ENCODE measurements around the gene CLBA1.

The CLBA1 gene

DNA sequence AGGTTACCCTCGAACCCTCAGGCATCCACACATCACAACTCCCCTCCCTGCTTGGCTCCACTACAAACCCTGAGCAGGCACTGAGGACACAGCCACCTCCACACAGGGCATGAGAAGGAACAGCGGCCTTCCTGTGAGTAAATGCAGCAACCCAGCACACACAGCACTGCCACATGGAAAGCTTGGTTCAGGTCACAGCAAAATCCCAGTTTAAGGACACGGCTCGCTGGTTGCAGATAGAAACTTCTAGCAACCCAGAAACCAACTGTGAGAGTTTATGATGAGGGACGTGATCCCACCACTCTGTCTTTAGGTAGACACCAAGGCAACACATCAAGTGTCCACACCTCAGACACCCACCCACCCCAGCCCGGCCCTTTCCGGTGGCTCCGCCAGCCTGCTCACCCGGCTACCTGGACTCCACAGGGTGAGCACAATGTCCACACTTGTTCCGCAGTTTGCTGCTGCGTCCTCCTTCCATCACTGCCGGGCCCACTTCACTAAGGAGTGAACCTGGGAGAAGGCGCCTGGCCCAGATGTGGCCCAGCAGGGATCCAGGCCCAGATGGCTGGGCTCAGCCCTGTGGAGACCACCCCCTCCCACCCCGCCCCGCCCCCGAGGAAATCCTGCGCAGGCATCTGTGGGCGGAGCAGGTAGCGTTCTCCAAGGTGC is 22.1 kb downstream of the CLBA1 start:
- no peak overlapping the region for H3K18ac ChIP-seq (ENCODE audit: low read length)
- no CpG with 5 or more reads among the region's 19 CpGs for WGBS (ENCODE audit: extremely low coverage, insufficient coverage, low lambda C conversion rate)
- no peak overlapping the region for H3K27ac ChIP-seq (ENCODE audit: low read depth, low read length)

DNA sequence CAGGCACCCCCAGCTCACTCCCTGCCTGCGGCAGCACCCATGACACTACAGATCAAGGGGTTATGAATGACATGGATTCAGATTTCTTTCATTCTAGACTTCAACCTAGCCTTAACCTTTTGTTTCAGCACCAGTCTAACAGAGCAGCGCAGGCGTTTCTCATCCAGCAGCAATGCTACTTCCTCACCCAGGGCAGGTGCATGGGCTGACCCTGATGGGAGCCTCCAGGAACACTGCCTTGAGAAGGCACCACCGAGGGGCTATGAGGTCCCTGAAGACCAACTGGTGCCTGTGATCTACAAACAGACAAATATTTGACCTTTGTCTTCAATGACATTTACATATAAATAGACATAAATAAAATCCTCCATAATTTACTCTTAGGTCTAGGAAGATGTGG is 24.5 kb downstream of the CLBA1 start:
- H3K23ac ChIP-seq (ENCODE audit: low read length), result no peak overlapping the region
- no peak overlapping the region for H3K56ac ChIP-seq (ENCODE audit: low read length)
- no peaks in the 10 kb centered on the region for H3K4me1 ChIP-seq (ENCODE audit: control insufficient read depth, low read depth, low read length)
- no peak overlapping the region for H4K5ac ChIP-seq (ENCODE audit: low read length)
- no peak overlapping the region for H3K4ac ChIP-seq (ENCODE audit: low read depth, low read length)
- H3K9ac ChIP-seq (ENCODE audit: low read length), result no peak overlapping the region
- no CpG with 5 or more reads among the region's 4 CpGs for WGBS (ENCODE audit: extremely low coverage, insufficient coverage, low lambda C conversion rate)
- no peak overlapping the region for H3K4me2 ChIP-seq (ENCODE audit: low read length)
- no peak overlapping the region for H3K18ac ChIP-seq (ENCODE audit: low read length)
- no peak overlapping the region for H4K8ac ChIP-seq (ENCODE audit: low read depth, low read length)
- peaks cover 47% of the 10 kb centered on the region for H3K79me2 ChIP-seq (ENCODE audit: control insufficient read depth, insufficient read depth, low read length)
- no peak overlapping the region for H2BK15ac ChIP-seq (replicated peaks; ENCODE audit: low read depth)
- H3K27ac ChIP-seq (ENCODE audit: low read depth, low read length), result no peak overlapping the region
- no peaks in the 10 kb centered on the region for H3K27me3 ChIP-seq (ENCODE audit: insufficient read depth, low read length, poor library complexity)
- DNase-seq, result no peak
- no peak overlapping the region for H2BK120ac ChIP-seq (ENCODE audit: low read depth, low read length)
- H3K4me3 ChIP-seq (ENCODE audit: low read length), result no peak overlapping the region
- peaks cover 30% of the 10 kb centered on the region for H3K79me1 ChIP-seq (ENCODE audit: low read length)
- H2BK5ac ChIP-seq (ENCODE audit: low read length), result no peak overlapping the region
- peaks cover 21% of the 10 kb centered on the region for H3K36me3 ChIP-seq (ENCODE audit: control insufficient read depth, insufficient read depth, low read length)
- no peak overlapping the region for H2AK5ac ChIP-seq (ENCODE audit: low read length)

More for the DNA sequence above, 22.1 kb downstream of the CLBA1 start:
- no peaks in the 10 kb centered on the region for H3K27me3 ChIP-seq (ENCODE audit: insufficient read depth, low read length, poor library complexity)
- H2AK5ac ChIP-seq (ENCODE audit: low read length), result no peak overlapping the region
- no peak overlapping the region for H2BK15ac ChIP-seq (replicated peaks; ENCODE audit: low read depth)
- no peak overlapping the region for H3K56ac ChIP-seq (ENCODE audit: low read length)
- no peak overlapping the region for H3K9ac ChIP-seq (ENCODE audit: low read length)
- no peak overlapping the region for H3K4me2 ChIP-seq (ENCODE audit: low read length)
- H4K5ac ChIP-seq (ENCODE audit: low read length), result no peak overlapping the region
- H3K79me1 ChIP-seq (ENCODE audit: low read length), result peaks cover 18% of the 10 kb centered on the region
- H2BK120ac ChIP-seq (ENCODE audit: low read depth, low read length), result no peak overlapping the region
- H4K8ac ChIP-seq (ENCODE audit: low read depth, low read length), result no peak overlapping the region
- H2BK5ac ChIP-seq (ENCODE audit: low read length), result no peak overlapping the region
- H3K4me3 ChIP-seq (ENCODE audit: low read length), result no peak overlapping the region
- no peak overlapping the region for H3K4ac ChIP-seq (ENCODE audit: low read depth, low read length)
- no peaks in the 10 kb centered on the region for H3K4me1 ChIP-seq (ENCODE audit: control insufficient read depth, low read depth, low read length)
- no peak for DNase-seq
- peaks cover 24% of the 10 kb centered on the region for H3K79me2 ChIP-seq (ENCODE audit: control insufficient read depth, insufficient read depth, low read length)
- H3K23ac ChIP-seq (ENCODE audit: low read length), result no peak overlapping the region
- H3K36me3 ChIP-seq (ENCODE audit: control insufficient read depth, insufficient read depth, low read length), result peaks cover 21% of the 10 kb centered on the region

- no peak overlapping the region for H3K56ac ChIP-seq (ENCODE audit: low read length)
- no peak overlapping the region for H2AK5ac ChIP-seq (ENCODE audit: low read length)
- no peak overlapping the region for H3K27ac ChIP-seq (ENCODE audit: low read depth, low read length)
- no peak for DNase-seq
- no CpG with 5 or more reads among the region's 17 CpGs for WGBS (ENCODE audit: extremely low coverage, insufficient coverage, low lambda C conversion rate)
- H4K5ac ChIP-seq (ENCODE audit: low read length), result no peak overlapping the region
- H3K23ac ChIP-seq (ENCODE audit: low read length), result no peak overlapping the region
- H2BK120ac ChIP-seq (ENCODE audit: low read depth, low read length), result no peak overlapping the region
- H3K4me2 ChIP-seq (ENCODE audit: low read length), result no peak overlapping the region
- H3K4ac ChIP-seq (ENCODE audit: low read depth, low read length), result no peak overlapping the region
- peaks cover 55% of the 10 kb centered on the region for H3K79me2 ChIP-seq (ENCODE audit: control insufficient read depth, insufficient read depth, low read length)
- H3K18ac ChIP-seq (ENCODE audit: low read length), result no peak overlapping the region
- no peak overlapping the region for H2BK15ac ChIP-seq (replicated peaks; ENCODE audit: low read depth)
- no peak overlapping the region for H3K4me3 ChIP-seq (ENCODE audit: low read length)
- no peak overlapping the region for H4K8ac ChIP-seq (ENCODE audit: low read depth, low read length)
- H3K9ac ChIP-seq (ENCODE audit: low read length), result no peak overlapping the region
- peaks cover 33% of the 10 kb centered on the region for H3K79me1 ChIP-seq (ENCODE audit: low read length)
- peaks cover 3% of the 10 kb centered on the region for H3K4me1 ChIP-seq (ENCODE audit: control insufficient read depth, low read depth, low read length)
- peaks cover 21% of the 10 kb centered on the region for H3K36me3 ChIP-seq (ENCODE audit: control insufficient read depth, insufficient read depth, low read length)
- H2BK5ac ChIP-seq (ENCODE audit: low read length), result no peak overlapping the region
- no peaks in the 10 kb centered on the region for H3K27me3 ChIP-seq (ENCODE audit: insufficient read depth, low read length, poor library complexity)
Measured at GRCh38 chr14:105010891-105011291, 25.3 kb downstream of the CLBA1 start.

GRCh38 chr14:105011312-105011990 is 25.9 kb downstream of the CLBA1 start:
- Histone ChIP-seq H2BK120ac (ENCODE audit: low read depth, low read length) (no peak overlapping the region), H3K9ac (ENCODE audit: low read length) (no peak overlapping the region), H3K4me1 (ENCODE audit: control insufficient read depth, low read depth, low read length) (peaks cover 4% of the 10 kb centered on the region), H3K79me2 (ENCODE audit: control insufficient read depth, insufficient read depth, low read length) (peaks cover 61% of the 10 kb centered on the region), H4K8ac (ENCODE audit: low read depth, low read length) (no peak overlapping the region), H3K4me2 (ENCODE audit: low read length) (no peak overlapping the region), H3K27me3 (ENCODE audit: insufficient read depth, low read length, poor library complexity) (no peaks in the 10 kb centered on the region), H2BK5ac (ENCODE audit: low read length) (no peak overlapping the region), H2AK5ac (ENCODE audit: low read length) (no peak overlapping the region), H3K4me3 (ENCODE audit: low read length) (no peak overlapping the region), H3K23ac (ENCODE audit: low read length) (no peak overlapping the region), H3K27ac (ENCODE audit: low read depth, low read length) (no peak overlapping the region), H3K18ac (ENCODE audit: low read length) (no peak overlapping the region), H4K5ac (ENCODE audit: low read length) (no peak overlapping the region), H3K79me1 (ENCODE audit: low read length) (peaks cover 36% of the 10 kb centered on the region), H3K4ac (ENCODE audit: low read depth, low read length) (no peak overlapping the region), H3K56ac (ENCODE audit: low read length) (no peak overlapping the region), H3K36me3 (ENCODE audit: control insufficient read depth, insufficient read depth, low read length) (peaks cover 21% of the 10 kb centered on the region), H2BK15ac (replicated peaks; ENCODE audit: low read depth) (no peak overlapping the region)
- WGBS (ENCODE audit: extremely low coverage, insufficient coverage, low lambda C conversion rate), result no CpG with 5 or more reads among the region's 29 CpGs
- DNase-seq, result no peak

DNA sequence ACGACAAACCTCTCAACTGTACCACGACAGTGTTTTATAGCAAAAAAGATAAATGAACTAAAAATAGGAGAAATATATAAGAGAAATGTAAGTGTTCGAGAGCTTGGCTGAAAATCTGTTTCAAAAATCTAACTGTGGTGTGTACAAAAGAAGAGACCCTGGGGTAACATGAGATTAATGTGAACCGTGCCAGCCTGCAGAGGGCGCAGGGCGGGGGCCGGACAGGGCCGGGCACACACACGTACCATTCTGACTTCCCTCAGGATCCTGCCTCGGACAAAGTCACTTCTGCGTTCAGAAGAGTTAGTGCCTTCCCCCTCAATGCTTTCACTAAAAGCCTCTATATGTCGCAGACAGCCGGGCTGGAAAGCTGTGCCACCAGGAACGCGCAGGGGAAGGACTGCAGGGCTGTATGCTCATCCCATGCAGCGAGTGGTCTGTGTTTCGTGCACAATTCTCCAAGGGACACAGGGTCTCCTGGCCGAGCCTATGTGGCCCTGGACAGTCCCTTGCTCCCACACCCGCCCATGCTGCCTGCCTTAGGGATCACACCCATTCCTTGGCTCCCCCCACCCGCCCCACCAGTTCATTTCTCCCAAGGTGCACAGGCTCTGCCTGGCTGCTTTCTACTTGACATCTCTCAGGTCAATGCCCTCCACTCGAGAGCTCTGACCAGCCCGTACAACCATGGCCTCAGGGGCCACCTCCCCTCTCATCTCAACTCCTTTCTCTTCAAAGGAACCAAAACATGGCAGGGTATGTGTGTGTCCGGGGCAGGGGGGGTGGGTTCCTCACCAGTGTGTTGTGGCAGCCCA is 26.8 kb downstream of the CLBA1 start:
- Histone ChIP-seq H4K8ac (ENCODE audit: low read depth, low read length) (no peak overlapping the region), H3K4ac (ENCODE audit: low read depth, low read length) (no peak overlapping the region), H3K27ac (ENCODE audit: low read depth, low read length) (no peak overlapping the region), H2BK15ac (replicated peaks; ENCODE audit: low read depth) (no peak overlapping the region), H2BK120ac (ENCODE audit: low read depth, low read length) (no peak overlapping the region), H3K9ac (ENCODE audit: low read length) (no peak overlapping the region), H3K4me1 (ENCODE audit: control insufficient read depth, low read depth, low read length) (peaks cover 7% of the 10 kb centered on the region), H3K36me3 (ENCODE audit: control insufficient read depth, insufficient read depth, low read length) (peaks cover 22% of the 10 kb centered on the region), H3K4me3 (ENCODE audit: low read length) (no peak overlapping the region), H3K79me2 (ENCODE audit: control insufficient read depth, insufficient read depth, low read length) (peaks cover 70% of the 10 kb centered on the region), H4K5ac (ENCODE audit: low read length) (no peak overlapping the region), H2AK5ac (ENCODE audit: low read length) (no peak overlapping the region), H3K18ac (ENCODE audit: low read length) (no peak overlapping the region), H3K4me2 (ENCODE audit: low read length) (no peak overlapping the region), H2BK5ac (ENCODE audit: low read length) (no peak overlapping the region), H3K23ac (ENCODE audit: low read length) (no peak overlapping the region), H3K79me1 (ENCODE audit: low read length) (peaks cover 37% of the 10 kb centered on the region), H3K27me3 (ENCODE audit: insufficient read depth, low read length, poor library complexity) (no peaks in the 10 kb centered on the region), H3K56ac (ENCODE audit: low read length) (no peak overlapping the region)
- WGBS (ENCODE audit: extremely low coverage, insufficient coverage, low lambda C conversion rate), result no CpG with 5 or more reads among the region's 23 CpGs
- DNase-seq, result no peak
